RCC 7860 (cell line): ENCODE results near the gene PSMG4.

Experiments
- DNase-seq: peaks from one replicate; pipeline ENCODE4 v3.0.0-alpha.2; 2015; ENCODE audit warnings: low spot score
- FAIRE-seq: peaks from 2 replicates; lab custom pipeline; 2012; peaks lifted over from hg19 to GRCh38; lab: Jason Lieb, UNC

Gene PSMG4

DNA sequence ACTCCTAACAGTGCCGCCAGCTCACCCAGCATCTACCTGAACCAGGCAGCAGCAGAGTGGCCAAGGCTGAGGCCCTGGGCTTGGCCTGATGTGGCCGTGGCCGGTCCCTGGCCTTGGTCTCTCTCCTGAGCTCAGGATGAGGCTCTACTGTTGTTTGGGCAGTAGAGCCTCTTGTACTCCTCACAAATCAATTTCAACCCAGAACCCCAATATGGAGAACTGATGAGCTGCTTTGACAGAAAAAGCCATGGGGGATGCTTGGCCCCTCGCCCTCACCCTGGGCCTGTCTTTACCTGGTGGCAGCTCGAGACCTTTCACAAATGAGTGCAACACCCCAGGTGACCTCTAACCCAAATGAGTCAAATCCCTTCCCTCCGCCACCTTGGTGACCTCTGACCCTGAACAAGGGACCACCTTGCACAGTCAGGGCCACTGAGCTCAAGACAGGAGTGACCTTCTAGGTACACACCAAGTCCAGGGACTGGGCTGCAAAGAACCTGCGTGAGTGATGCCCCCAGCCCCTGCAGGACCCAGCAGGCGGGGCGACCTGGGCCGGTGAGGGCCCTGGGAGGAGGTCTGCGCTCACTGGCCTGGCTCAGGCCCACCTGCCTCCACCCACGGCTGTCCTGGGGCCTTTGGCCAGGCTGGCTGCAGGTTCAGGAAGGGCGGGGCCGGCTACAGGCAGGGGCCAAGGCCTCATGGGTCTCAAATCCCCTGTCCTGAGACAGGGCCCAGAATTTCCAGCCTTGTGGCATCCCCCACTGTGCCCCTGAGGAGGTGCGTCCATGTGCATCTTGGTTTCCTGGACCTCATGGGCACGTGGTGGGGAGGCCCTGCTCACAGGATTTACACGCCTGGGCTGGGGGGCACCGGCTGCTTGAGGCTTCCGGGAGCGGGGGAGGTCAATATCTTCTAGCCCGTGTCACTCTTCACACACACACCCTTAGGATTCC is 30.2 kb downstream of the PSMG4 start:
- DNase-seq, result no peak
- FAIRE-seq, result no peak

DNA sequence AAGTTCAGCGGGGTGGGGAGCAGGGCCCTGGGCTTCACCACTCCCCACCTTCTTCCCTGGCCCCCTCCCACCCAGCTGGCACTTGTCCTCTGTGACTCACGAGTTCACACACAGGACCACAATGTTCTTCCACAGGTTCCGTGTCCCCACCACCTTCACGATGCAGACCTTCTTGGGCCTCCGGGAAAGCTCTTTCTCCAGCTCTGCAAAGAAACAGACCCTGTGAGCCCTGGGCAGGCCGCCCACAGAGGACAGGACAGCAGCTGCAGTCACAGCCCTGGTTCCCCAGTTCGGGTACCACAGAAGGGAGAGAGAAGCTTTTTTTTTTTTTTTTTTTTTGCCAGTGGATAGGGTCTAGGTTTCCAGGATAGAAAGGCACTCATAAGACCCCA is 30.9 kb downstream of the PSMG4 start:
- no peak for FAIRE-seq
- DNase-seq, result no peak

DNA sequence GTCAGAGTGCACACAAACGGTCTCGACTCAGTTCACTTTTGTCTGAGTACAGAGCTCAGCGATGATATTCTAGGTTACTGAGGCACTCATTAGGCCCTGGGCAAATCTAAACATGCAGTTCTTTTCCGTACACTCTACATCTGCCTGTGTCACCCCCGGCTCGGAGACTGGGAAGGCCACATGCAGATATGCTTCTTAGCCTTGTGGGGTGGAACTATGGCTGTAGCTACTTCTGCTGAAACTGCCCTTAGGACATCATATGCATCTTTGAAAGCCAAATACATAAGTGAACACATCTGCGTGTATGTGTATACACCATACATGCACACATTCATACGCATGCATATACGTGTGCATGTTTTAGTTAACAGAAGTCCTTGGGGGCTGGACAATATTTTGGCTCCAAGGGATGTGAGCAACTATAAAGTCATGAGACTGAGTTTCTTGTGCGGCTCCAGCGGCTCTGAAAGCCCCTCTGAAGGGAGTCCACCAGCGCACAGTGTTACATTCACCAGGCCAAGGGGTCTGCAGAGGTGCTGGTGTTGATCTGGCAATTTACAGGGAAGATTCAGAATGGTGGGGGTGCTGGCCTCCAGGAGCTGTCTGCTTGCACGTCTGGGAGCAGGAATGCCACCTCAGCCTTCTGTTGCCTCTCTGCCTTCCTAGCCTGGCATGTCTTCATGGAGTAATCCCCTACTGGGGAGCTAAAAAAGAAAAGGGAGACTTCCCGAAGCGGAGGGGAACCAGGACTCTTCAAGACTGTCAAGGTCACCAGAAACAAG is 31.6 kb downstream of the PSMG4 start:
- DNase-seq (no peak), FAIRE-seq (no peak)

DNA sequence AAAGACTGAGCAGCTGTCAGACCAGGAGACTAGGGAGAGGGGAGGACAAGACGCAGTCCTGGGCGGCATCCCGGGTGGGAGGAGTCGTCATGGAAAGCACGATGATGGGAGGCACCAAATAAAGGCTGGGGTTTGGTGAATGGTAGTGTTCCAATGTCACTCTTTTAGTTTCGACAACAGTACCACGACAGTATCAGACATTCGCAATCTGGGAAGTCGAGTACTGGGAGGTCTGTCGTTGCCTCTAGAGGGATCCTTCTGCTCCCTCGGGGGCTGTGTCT is 32.1 kb downstream of the PSMG4 start:
- FAIRE-seq, result no peak
- DNase-seq, result no peak

DNA sequence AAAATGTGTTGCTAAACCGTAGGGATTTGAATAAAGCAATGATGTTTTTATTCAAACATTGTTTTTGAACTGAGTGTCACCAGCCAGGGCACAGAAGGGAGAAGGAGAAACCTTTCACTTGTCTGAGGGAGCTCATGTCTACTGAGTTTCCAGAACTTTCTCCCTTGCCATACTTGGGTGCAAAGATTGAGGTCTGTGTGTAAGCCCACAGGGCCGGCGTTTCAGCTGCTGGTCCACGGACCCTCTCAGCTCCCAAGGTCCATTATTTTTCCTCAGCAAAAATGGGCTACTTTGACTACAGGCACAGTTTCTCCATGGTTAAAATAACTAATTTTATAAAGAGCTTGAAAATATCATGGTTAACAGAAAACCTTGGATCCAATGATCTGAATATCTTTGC is 32.6 kb downstream of the PSMG4 start:
- DNase-seq (no peak), FAIRE-seq (no peak)

DNA sequence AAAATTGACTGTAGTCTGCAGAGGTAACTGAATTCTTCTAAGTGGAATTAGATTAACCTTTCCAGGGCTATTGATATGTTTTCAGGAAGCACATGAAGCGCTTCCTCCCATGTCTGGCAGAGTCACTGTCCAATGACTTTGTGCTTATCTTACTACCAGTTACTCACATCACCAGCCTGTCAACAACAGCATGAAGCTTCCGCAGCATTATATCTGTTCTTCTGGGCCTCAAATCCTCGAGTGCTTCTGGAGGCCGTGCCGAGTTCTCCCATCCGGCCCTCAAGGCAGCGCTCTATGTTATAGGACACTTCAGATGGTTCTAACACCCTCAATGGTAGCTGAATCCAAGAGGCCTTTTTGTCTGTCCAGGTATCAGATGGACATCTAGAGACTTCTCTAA is 33.2 kb downstream of the PSMG4 start:
- DNase-seq, result no peak
- FAIRE-seq, result no peak

DNA sequence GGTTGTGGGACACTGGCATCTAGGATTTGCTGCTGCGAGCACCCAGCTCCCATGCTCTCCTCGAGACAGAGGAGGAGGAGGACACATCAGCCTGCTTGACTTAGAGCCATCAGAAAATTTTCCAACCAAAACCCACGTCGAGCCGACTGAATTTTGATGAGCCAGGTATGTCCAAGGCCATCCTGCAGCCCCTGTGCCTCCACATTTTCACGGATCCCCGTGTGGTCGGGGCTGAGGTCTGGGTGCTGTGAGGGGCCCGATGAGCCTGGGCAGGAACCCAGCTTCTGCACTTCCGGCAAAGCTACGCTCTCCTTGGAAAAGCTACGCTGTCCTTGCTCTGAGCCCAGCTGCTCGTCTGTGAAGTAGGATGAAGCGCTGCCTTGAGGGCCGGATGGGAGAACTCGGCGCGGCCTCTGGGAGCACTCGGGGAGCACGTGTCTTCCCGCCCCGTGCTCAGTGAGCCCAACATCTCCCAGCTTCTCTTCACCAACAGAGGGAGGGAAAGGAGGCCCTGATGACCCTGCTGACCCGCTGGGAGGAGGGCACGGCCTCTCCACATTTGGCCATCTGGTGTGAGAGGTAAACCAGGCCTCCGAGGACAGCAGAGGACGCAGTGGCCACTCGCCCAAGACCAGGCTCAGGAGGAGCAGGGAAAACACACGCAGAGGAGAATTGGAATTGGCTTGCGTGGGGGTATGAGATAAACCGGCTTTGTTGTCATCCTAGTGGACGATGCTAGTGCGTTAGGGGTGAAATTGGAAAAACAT is 33.9 kb downstream of the PSMG4 start:
- DNase-seq (no peak), FAIRE-seq (no peak)

DNA sequence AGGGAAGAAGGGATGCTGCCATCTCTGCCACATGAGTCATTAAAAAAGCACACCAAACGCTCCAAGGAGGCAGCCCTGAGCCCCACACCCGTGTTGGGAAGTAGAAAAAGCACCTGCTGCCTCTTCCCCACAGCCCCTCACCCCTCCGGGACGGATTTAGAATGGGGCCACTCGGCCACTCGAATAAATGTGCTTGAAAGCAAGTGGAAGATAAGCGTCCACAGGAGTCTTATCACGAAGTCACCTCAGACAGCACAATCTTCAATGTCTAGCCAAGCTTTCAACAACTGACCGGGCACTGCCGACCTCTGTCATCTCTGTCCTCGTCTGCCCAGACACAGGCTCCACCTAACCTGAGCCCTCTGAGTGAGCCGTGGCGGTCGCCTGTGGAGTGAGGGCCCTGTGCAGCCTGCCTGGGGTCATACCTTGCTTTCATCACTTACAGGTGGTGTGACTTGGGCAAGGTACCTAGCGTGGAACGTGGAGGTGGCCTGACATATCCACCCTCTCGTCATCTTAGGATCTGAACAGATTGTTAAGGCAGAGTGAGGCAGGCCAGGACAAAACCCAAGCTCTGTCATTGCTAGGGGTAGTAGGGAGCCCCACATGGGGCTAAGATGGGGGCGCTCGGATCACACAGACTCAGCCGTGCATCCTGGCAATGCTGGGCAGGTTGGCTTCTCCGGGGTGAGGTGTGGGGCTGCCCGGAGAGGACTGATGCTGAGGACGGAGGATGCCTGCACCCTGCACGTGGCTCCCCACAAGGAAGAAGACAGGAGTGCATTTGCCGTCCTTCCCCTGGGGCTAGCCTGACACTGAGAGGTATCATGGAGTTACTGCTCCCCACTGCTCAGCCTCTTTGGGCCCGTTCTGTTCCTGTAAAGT is 34.8 kb downstream of the PSMG4 start:
- FAIRE-seq, result no peak

DNA sequence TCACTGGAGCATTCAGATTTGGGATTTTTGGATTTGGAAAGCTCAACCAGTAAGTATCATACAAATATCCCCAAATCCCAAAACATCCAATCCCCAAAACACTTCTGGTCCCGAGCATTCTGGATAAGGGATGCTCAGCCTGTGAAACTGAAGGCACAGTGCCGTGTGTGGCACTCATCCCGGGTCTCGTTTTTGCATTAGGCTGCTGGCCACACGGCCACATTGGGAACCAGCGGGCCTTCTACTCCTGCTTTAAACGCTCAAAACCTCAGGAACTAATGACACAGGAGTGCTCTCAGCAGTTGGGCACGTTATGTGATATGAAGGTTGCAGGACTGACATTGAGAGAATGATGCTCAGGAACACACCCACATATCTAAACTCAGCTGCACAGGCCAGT is 35.6 kb downstream of the PSMG4 start:
- no peak for DNase-seq
- FAIRE-seq, result no peak

More for the DNA sequence above, 34.8 kb downstream of the PSMG4 start:
- DNase-seq, result no peak

DNA sequence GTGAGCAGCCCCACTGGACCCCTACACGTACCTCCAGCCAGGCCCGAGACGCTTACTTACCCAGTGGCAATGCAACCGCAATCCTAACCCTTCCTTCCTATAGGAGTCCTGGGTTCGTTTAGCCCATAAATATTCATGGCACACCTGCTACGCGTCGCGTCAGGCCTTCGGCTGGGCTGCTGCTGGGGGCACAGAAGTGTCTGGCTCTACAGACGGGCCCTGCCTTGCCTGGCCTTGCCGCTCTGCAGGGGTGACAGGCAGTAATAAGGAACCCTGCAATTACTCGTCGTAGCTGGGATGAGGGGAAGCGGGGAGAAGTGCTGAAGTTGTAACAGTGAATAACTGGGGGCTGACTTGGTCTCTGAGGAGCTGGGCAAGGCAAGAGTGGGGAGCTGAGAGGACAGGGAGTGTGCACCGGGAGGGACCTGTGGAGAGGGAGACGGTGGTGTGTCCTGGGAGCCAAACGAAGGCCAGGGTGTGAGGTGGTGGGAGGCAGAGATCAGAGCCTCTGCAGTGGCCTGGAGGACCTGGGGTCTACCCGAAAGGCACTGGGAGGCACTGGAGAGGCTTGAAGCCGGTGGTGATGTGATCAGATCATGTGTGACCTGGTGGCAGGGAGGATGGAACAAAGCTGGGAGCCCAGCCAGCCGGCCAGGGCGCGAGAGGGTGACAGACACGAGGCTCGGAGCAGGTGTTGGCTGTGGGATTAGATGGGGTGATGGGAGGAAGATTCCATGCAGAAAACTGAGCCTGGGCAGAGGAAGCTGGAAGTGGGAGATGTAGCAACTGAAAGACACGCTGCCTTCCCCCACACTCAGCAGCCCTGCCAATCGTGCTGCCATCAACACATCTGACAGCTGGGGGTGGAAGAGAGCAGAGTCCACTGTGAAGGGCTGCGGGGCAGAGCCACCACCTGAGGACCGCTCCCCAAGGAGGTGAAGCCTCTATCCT is 36.4 kb downstream of the PSMG4 start:
- no peak for DNase-seq
- FAIRE-seq, result no peak

DNA sequence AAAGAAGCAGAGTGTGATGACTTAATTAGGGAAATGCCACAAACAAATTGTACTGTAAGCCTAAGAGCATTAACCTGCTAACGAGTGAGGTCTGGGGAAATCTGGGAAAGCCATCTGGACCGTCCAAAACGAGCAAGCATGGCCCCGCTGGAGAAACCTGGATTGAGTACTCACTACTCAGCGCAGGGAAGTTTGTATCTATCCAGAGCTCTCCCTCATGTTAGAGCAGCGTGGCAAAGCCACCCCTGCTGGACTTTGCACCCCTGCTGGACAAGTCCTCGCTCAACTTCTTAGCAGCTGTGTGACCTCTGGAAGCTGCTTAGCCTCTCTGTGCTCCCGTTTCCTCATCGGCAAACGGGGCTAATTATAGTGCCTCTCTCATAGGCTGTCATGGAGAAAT is 37.3 kb downstream of the PSMG4 start:
- no peak for DNase-seq
- no peak for FAIRE-seq

DNA sequence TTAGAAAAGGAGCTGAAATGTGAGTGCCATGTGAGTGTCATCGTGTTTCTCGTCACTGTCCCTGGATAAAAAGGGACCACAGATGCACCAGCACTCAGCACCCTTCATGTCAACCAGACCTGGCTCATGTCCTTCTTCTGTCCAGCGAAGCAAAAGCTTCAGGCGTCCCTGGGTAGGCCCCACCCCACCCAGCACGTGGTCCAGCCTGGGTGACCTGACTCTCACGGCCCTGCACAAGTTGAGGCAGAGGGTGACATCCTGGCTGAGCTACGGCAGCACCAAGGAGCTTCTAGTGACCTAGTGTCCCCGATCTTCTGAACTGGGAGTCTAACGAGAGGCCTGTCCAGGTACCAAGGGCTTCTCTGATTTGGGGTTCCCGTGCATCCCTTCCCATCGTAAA is 37.8 kb downstream of the PSMG4 start:
- DNase-seq, result no peak
- no peak for FAIRE-seq

DNA sequence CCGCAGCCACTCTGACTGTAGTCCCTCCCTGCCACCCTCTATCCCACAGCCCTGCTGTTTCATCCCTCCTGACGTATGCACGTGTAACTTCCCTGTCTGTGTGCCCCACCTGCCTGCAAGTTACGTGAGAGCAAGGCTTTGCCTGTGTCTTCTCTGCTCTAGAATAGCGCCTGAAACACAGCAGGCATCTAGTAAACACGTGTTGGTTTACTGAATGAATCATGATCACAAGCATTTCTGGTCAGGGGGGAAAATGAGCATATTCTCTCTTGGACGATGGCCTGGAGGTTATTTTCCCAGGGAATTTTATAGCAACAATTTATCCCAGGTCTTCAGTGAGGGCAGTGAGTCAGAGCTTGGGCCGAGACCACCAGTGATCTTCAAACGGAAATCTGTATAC is 38.3 kb downstream of the PSMG4 start:
- DNase-seq, result no peak
- no peak for FAIRE-seq

DNA sequence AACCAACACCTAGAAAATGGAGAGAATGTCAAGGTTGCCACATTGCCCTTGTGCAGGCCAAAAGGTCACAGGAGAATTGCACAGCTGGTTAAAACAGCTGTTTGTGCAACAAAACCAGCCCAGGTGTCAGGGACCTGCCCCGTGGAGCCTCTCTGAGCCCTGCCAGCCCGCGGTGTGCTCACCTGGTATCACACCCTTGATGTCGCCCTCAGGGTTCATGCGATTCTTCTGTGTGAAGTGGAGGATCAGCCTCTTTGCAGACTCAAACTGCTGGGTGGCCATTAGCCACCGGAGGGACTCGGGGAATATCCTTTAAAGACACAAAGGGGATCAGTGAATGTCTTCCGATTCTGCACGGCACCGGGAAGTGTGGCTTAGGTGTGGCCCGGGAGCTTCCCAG is 39.2 kb downstream of the PSMG4 start:
- DNase-seq (no peak), FAIRE-seq (no peak)

DNA sequence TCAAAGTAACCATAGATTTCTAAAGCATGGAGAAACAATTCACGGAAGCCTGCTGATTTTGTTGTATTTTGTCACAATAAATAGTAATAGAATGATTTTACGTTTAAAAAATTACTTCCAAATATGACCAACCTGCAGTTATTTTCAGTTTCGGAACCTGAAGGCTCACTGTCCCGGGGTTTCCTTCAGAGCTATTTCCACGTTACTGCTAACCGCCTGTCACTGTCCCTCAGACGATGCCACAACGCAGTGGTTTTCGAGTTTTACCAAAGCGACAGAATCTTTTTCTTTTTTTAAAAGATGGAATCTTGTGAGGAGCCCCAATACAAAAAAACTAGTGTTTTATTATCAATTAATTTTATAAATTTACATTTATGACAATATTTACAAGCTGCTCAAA is 40.5 kb downstream of the PSMG4 start:
- DNase-seq (no peak), FAIRE-seq (no peak)

DNA sequence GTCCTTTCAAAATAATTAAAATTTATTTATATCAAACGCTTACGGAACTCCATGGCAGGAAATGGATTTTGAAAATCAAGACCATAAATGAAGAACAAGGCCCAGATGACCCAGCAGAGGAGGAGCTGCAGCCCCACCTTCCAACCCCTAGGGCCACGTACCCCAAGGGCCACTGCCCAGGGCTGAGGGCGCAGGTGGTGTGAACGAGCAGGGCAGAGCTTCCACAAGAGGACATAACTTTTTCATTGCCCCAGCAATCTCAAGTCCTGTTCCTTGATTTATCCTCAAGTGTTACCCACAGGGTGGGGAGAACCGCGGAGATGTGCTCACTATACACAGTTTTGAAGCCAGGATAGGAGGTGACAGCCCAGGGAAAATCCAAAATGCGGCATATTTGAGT is 42.8 kb downstream of the PSMG4 start:
- FAIRE-seq (no peak), DNase-seq (no peak)

DNA sequence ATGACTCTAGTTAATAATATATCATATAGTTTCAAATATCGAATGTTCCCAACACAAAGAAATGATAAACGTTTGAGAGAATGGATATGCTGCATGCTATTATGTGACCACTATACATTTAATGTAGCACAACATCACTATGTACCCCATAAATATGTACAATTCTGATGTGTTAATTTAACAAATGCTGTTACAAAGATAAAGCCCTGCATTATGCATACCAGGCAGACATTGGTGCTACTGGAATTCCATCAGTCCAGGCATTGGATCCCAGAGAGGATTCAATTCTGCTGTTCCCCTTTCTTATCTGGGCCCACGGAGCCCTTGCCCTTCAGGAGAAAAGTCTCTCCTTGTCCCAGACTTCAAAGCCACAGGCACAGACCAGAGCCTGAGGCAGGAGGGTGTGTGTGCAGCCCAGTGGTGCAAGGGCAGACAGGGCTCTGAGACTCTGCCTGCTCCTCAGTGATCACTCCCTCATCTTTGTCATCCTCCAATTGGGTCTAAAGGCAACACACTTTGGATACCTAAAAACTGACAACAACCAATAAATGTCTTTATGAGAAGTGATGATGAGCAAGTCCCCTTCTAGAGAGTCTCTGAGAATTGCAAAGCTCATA is 45.2 kb downstream of the PSMG4 start:
- FAIRE-seq (no peak), DNase-seq (no peak)

DNA sequence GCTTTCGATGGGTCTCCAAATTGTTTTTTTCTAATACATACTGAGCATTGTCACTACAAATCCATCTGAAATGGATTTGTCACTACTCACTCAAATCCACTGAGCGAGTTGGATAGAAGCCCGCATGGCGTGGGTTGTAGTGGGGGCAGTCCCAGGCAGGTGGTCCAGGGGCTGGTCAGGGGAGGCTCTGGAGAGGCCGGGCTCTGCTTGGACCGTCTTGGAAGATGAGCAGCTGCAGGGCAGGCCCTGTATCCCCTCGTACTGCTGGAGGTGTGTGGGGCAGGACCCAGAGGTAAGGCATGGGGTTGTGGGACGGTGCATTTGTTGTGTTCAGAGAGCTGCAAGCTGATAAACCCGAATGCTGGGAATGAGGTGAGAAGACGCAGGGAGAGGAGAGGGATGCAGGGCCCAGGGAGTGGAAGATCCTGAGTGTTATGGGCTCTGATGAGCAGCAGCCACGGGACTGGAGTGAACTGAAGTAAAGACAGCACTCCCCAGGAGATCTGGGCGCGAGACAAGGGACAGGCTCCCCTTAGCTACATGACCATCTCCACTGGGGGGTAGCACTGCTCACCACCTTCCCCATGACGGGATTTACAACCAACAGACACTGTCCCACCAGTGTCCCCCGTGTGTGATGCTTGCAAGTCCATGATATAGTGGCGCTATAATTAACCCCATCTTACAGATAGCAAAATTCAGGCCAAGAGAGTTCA is 45.9 kb downstream of the PSMG4 start:
- DNase-seq (no peak), FAIRE-seq (no peak)

DNA sequence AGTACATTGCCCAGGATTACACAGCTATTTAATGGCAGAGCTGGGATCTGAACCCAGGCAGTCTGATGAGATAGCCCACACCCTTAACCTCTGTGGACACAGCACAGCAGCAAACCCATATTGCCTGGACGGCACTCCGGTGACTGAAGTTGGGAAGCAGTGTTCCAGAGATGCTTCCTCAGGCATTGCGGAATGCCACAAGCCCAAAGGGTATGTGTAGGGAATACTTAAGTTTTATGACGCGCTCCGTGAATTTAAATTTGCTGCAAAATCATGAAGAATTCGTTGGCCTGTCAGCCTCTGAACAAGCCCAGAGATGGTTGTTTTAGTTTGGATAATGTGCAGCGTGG is 46.4 kb downstream of the PSMG4 start:
- DNase-seq (no peak), FAIRE-seq (no peak)
